Tibial artery (tissue), 4 donors: ENCODE measurements around the gene CCNH.

ENCODE experiments used
- DNase-seq, 2 donors: peaks; one replicate each; pipeline ENCODE4 v3.0.0-alpha.2; 2019
- H3K27ac ChIP-seq, 2 donors: fragments of 200-600 bp; sonication (generic) in 1 of 2; 1 replicate in 1 of 2; 2 replicates in 1 of 2; pipeline ENCODE4 v1.5.1; 2018 to 2019; ENCODE audit warnings: mild to moderate bottlenecking in 1 of 2
- H3K27me3 ChIP-seq, 2 donors: fragments of 200-600 bp; sonication (generic) in 1 of 2; one replicate each; pipeline versions ENCODE4 v1.5.1 to v1.6.0; 2016 to 2019
- H3K36me3 ChIP-seq, 3 donors: fragments of 200-600 bp; sonication (generic) in 2 of 3; one replicate each; pipeline ENCODE4 v1.5.1; 2016 to 2019; ENCODE audit warnings: mild to moderate bottlenecking in 2 of 3
- H3K4me1 ChIP-seq, 4 donors: fragments of 200-600 bp; sonication (generic) in 2 of 4; 1 replicate in 3 of 4; 2 replicates in 1 of 4; pipeline ENCODE4 v1.5.1; 2016 to 2019
- H3K4me3 ChIP-seq, 2 donors: fragments of 200-600 bp; sonication (generic) in 1 of 2; 1 replicate in 1 of 2; 2 replicates in 1 of 2; pipeline ENCODE4 v1.5.1; 2018 to 2019; ENCODE audit warnings: mild to moderate bottlenecking in 2 of 2
- H3K9me3 ChIP-seq, 3 donors: fragments of 200-600 bp; sonication (generic) in 1 of 3; one replicate each; pipeline ENCODE4 v1.5.1; 2016 to 2019
- CTCF ChIP-seq, 2 experiments: fragments of 200-600 bp in 1 of 2; fragments of 450-650 bp in 1 of 2; IDR thresholded peaks; one replicate each; pipeline ENCODE4 v1.5.1; 2017 to 2019; ENCODE audit warnings: antibody characterized with exemption in 2 of 2, mild to moderate bottlenecking in 1 of 2, moderate library complexity in 1 of 2
- intact Hi-C: fragments of 100-400 bp; cut with DNase I; formaldehyde crosslinking; loops from one replicate; pipeline ENCODE4 v1.15.0; 2023; ENCODE audit warnings: low total_unique reads

CCNH gene

DNA sequence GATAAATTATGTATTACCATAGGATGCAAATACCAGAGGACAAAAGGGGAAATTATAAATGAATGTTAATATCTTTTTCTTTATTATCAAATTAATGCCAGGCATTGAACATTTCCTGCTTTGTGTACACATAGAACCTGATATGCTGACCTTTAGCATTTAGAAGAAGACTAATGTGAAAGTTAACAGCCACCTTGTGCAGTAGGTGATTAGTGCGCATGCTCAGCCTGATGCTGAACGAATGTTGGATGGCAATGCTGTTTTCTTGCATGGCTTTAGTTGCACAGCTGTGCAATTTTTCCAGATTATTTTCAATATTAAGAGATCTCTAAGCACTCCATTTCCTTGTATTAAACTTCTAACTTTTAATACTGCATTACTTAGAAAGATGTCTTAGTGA lies 45.5 kb downstream of the CCNH start:
- Histone ChIP-seq H3K36me3 (peaks cover 0 to 18% (median 18%) of the 10 kb centered on the region in 3 donors), H3K27me3 (no peaks in the 10 kb centered on the region), H3K4me1 (peaks cover 0 to 24% (median 0%) of the 10 kb centered on the region in 4 donors), H3K27ac (no peak overlapping the region), H3K4me3 (no peak overlapping the region), H3K9me3 (no peaks in the 10 kb centered on the region)
- intact Hi-C loops: no loop called here
- no peak for TF ChIP-seq CTCF (IDR thresholded peaks at IDR 0.05)
- DNase-seq: no peak

DNA sequence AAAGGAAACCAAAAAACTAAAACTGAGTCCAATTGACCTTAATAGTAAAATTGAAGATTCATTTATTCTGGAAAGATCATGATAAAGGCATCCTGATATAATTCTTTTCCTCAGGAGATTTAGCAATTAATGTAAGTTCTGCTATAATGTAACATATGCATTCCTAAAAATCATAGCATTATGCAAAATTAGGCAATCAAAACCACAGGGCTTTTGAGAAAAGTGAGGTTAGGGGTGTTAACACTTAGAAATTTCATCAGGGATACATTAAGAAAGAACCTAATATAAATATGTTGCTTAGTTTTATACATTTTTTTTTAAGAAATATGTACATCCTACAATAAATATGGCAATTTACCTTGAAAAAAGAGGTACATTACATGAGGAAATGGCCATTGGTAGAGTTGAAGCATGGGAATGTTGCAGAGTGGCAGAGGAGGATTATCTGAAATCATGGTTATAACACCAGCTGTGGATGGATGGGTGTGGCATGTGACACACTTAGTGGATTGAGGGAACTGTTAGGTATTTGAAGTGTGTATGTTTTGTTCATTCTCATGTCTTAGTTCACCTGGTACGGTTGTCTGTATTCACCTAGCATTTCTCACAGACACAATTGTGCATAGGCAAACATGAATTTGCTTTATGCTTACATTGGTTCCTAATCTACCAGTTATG lies 51.1 kb downstream of the CCNH start:
- H3K4me1 ChIP-seq: no peaks in the 10 kb centered on the region
- H3K27me3 ChIP-seq: no peaks in the 10 kb centered on the region
- H3K4me3 ChIP-seq: no peak overlapping the region
- intact Hi-C loops: no loop called here
- no peak for DNase-seq
- H3K27ac ChIP-seq: no peak overlapping the region
- H3K36me3 ChIP-seq: peaks cover 0 to 18% (median 5%) of the 10 kb centered on the region in 3 donors
- H3K9me3 ChIP-seq: no peaks in the 10 kb centered on the region
- TF ChIP-seq CTCF (IDR thresholded peaks at IDR 0.05): no peak

- TF ChIP-seq CTCF (IDR thresholded peaks at IDR 0.05): no peak
- Histone ChIP-seq H3K36me3 (peaks cover 4 to 15% (median 9%) of the 10 kb centered on the region in 3 donors), H3K4me3 (no peak overlapping the region), H3K27ac (no peak overlapping the region), H3K4me1 (no peaks in the 10 kb centered on the region), H3K9me3 (no peaks in the 10 kb centered on the region), H3K27me3 (no peaks in the 10 kb centered on the region)
- intact Hi-C loops: no loop called here
- DNase-seq: no peak
Measured at GRCh38 chr5:87361031-87361445, 51.7 kb downstream of the CCNH start.

DNA sequence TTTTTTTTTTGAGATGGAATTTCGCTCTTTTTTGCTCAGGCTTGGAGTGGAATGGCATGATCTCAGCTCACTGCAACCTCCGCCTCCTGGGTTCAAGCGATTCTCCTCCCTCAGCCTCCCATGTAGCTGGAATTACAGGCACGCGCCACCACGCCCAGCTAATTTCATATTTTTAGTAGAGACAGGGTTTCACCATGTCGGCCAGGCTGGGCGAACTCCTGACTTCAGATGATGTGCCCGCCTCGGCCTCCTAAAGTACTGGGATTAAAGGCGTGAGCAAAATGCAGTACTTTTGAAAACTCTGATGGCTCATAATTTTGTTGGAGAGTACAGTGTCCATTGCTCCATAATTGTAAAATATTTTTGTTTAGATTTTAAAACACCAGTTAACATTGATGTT lies 52.6 kb downstream of the CCNH start:
- peaks cover 9 to 17% (median 16%) of the 10 kb centered on the region in 3 donors for H3K36me3 ChIP-seq
- no peak for TF ChIP-seq CTCF (IDR thresholded peaks at IDR 0.05)
- no peak overlapping the region for H3K27ac ChIP-seq
- intact Hi-C loops: no loop called here
- H3K4me1 ChIP-seq: no peaks in the 10 kb centered on the region
- no peak overlapping the region for H3K4me3 ChIP-seq
- H3K9me3 ChIP-seq: no peaks in the 10 kb centered on the region
- H3K27me3 ChIP-seq: no peaks in the 10 kb centered on the region
- DNase-seq: no peak

DNA sequence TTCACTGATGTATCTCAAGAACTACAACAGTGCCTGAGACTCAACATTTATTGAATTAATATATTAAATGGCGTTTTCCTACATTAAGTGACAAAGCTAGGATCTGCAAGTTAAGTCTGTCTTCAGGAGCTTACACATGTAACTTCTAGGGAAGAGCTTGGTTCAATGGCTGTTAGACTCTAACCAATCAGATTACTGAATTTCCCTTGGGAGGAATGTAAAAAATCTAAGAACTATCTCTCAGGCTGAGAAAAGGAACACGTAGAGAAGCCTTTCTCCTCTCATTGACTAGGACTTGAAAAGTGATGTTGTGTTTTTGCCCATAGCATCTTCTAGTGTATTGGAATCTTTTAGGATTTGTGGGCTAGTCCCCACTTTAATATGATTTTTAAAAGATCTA lies 53.6 kb downstream of the CCNH start:
- no peak for TF ChIP-seq CTCF (IDR thresholded peaks at IDR 0.05)
- H3K27me3 ChIP-seq: no peaks in the 10 kb centered on the region

More for the DNA sequence above, 53.6 kb downstream of the CCNH start:
- DNase-seq: no peak
- no peak overlapping the region for H3K4me3 ChIP-seq
- H3K4me1 ChIP-seq: no peaks in the 10 kb centered on the region
- no peaks in the 10 kb centered on the region for H3K9me3 ChIP-seq
- no peak overlapping the region for H3K27ac ChIP-seq
- peaks cover 12 to 25% (median 13%) of the 10 kb centered on the region in 3 donors for H3K36me3 ChIP-seq
- intact Hi-C loops: no loop called here
